NCI-H1417 treated with DMSO at 0.1 percent for 48 hours (cell line): Measurements from ENCODE around the gene MAEA.
"Not testable (repeated sequence)": the region's sequence is repeated elsewhere in the genome, so short reads cannot be mapped to it uniquely, and the experiment has no call there.

Experiments
- DNase-seq: peaks from one replicate; lab custom pipeline; 2025; lab: John Stamatoyannopoulos, UW

The MAEA gene

GRCh38 chr4:1279253-1279652, 10.4 kb upstream of the MAEA start:
- no peak for DNase-seq

- no peak for DNase-seq
These were observed 6.0 kb upstream of the MAEA start for GRCh38 chr4:1283711-1284110.

DNA sequence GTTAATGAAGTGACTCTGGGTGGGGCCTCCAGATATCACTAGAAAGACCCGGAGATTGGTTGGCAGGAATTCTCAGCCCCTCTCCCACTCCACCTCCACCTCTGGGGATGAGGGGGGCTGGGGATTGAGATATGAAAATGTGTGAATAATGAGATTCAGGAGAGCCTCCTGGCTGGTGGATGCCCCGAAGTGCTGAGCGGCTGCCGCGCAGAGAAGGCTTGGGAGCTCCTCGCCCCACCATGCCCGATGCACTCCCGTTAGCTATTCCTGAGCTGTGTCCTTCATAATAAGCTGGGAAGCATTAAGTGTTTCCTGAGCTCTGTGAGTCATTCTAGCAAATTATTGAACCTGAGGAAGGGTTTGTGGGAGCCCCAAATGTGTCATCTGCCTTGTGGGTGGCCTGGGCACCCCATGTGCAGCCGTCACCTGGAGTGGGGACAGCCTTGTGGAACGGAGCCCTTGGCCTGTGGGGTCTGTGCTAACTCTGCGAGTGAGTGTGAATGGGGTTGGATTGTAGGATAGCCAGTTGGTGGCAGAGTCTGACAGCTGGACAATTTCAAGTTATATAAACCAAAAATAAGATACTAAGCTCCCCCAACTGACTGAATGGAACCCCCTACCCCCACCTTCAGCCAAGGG, 4.4 kb upstream of the MAEA start:
- no peak for DNase-seq

GRCh38 chr4:1285790-1286553, 3.7 kb upstream of the MAEA start:
- DNase-seq = no peak

GRCh38 chr4:1288786-1289185, 905 bp upstream of the MAEA start:
- DNase-seq = no peak

- DNase-seq = no peak
These were observed 680 bp downstream of the MAEA start for GRCh38 chr4:1290165-1290977.

DNA sequence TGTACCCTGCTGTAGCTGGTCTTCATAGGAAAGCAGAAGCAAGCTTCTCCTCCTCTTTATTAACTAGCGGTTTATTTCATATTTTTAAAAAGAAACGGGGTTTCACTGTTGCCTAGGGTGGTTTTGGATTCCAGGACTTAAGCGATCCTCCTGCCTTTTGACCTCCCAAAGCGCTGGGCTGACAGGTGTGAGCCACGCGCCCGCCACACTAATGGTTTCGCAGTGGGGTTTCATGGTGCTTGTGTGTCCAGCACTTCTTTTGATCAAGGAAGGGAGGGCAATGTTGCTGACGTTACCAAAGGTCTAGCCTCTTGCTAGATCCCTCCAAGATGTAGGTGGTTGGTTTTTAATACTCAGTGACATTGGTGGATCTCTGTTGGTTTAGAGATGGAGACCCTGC, 1.4 kb downstream of the MAEA start:
- DNase-seq = no peak

GRCh38 chr4:1291996-1292702, 2.5 kb downstream of the MAEA start:
- no peak for DNase-seq

- not testable (repeated sequence) for DNase-seq
These were observed 3.0 kb downstream of the MAEA start for GRCh38 chr4:1292703-1293011.

- no peak for DNase-seq
These were observed 3.8 kb downstream of the MAEA start for GRCh38 chr4:1293531-1293941.

DNA sequence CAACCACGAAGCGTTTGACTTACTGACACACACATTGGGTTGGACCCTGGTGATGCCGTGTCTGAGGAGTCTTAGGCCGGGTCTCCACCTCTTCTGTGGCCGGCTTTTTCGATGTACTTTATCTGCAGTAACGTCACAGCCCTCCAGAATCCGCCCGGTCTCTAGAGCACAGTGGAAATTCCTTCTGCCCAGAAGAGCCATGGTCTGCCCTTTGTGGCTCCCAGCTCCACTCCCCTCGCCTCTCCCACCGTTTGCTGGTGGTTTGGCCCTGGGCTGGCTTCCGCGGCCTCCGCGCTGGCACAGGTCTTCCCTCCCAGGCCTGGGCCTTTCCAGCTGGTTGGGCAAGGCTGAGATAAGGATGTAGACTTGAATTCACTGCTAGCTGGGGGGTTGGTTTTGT, 4.3 kb downstream of the MAEA start:
- no peak for DNase-seq

- no peak for DNase-seq
These were observed 4.7 kb downstream of the MAEA start for GRCh38 chr4:1294424-1294823.

- DNase-seq = no peak
These were observed 5.2 kb downstream of the MAEA start for GRCh38 chr4:1294891-1295290.

- no peak for DNase-seq
These were observed 5.8 kb downstream of the MAEA start for GRCh38 chr4:1295405-1296055.

DNA sequence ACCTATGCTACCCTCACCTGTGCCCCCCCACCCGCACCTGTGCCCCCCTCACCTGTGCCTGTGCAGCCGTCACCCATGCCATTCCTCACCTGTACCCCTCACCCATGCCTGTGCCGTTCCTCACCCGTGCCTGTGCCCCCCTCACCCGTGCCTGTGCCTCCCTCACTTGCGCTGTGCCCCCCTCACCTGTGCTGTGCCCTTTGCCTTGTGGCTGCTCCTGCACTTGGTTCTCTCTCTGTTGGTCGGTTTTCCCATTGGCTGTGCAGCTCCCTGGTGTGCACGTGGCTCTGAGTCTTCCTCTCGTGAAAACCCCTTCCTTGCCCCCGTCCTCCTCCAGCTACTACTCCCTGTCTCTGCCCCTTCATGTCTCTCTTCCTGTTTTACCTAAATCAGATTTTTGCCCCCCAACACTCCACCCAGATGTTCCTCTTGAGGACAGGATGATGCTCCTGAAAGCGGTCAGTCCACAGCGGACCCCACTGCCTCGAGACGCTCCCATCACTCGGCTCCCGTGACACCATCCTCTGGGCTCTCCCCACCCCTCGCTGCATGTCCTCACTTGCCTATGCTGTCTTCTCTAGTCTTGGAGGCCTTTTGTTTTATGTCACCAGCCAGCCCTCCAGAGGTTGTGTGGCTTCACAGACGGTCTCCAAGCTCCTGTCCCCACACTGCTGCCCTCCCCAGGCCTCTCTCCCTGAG, 6.8 kb downstream of the MAEA start:
- no peak for DNase-seq

DNA sequence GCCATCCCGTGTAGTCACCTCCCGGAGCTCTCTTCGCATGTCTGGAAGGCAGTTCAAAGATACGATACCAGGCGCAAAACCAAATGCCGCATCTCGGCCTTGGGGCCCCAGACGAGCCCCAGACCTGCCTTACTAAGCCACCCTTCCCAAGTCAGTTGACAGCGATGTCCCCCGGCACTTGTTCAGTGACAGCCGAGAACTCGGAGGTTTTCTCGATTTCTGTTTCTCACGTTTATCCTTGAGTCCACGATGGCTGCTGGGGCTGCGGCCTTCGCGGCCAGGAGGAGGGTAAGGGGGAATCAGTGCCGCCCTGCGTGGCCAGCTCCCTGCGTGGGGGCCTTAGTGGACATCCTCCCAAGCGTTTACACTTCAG, 7.3 kb downstream of the MAEA start:
- no peak for DNase-seq

DNA sequence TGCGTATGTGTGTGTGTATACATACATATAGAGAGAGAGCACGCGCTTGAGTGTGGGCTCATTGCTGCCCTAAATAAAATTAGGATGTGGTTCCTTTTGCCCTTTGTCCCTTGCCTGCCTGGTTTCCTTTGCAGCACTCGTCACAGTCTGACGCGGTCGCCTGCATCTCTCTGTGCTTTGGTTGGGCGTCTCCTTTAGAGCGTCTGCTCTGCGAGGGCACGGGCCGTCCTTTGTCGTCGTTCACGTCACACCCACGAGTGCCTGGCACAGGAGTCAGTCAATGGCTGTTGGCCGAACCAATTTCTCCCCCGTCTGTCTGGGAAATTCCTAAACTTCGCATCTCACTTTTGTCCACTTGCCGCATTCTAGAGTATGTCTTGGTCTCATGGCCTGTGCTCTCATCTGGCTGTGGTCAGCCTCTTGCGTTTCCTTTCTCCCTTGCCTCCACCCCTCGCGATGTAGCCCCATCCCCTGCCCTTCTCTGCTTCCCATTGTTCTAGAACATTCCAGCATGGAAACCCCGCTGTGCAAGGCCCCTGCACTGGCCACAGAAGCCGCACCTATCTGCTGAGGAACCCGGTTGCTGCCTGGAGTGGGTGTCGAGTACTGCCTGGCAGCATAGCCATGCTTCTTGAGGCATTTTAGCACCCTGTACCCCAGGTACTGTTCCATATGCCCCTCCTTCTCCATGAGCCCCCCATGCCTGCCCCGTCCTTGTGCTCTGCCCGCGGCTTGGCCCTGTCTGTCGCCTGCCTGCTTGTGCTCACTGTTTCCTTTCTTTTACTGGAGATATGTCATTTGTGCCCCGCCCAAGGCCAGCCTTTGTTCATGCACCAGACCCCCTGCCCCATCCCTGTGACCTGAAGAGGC, 8.0 kb downstream of the MAEA start:
- DNase-seq = no peak

DNA sequence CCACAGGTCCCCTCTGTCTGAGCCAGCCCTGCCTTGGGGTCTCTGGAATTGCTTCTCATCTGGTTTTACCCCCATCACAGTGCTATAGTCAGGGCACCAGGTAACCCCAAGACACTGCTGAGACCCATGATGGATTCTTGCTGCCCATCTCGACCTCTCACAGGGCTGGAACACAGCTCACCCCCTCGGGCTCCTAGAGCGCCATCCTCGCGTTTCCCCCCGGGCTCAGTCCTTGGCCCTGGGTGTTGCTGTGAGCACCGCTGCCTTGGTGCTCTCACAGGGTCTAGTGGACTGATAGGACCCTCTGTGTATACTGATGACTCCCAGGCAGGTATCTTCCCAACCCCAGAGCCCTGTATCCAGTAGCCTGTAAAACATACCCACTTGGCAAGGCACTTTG, 8.8 kb downstream of the MAEA start:
- no peak for DNase-seq

- DNase-seq = no peak
These were observed 9.7 kb downstream of the MAEA start for GRCh38 chr4:1299301-1299860.
